GM19043 (cell line): ENCODE measurements around the gene CEP120.
"Not testable (repeated sequence)": the region's sequence is repeated elsewhere in the genome, so short reads cannot be mapped to it uniquely, and the experiment has no call there.

ENCODE experiments used
- ATAC-seq: cut with Tn5 transposase; IDR thresholded peaks from one replicate; pipeline ENCODE4 v1.9.1; 2021; ENCODE audit warnings: low read depth; ENCODE audit not compliant: unreplicated experiment

The CEP120 gene

DNA sequence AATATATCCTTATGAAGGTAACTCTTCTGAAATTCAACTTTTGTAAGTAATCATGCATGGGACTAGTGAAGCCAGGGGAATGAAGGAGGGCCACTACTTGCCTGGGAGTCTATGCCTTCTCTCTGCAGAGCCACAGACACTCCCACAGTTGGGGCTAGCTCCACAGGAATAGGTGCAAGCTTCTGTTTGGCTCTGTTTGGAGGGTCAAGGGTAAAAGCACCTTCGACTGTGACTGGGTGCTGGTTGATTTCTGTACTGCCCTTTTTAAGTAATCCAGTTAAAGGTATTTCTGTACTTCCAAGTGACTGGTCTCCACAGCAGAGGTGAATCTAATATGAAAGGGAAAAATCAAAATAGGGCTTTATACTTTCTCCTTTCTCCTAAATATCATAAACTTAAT is 32.2 kb downstream of the CEP120 start:
- no peak for ATAC-seq

- ATAC-seq: no peak
Measured at GRCh38 chr5:123389794-123390193, 33.4 kb downstream of the CEP120 start.

DNA sequence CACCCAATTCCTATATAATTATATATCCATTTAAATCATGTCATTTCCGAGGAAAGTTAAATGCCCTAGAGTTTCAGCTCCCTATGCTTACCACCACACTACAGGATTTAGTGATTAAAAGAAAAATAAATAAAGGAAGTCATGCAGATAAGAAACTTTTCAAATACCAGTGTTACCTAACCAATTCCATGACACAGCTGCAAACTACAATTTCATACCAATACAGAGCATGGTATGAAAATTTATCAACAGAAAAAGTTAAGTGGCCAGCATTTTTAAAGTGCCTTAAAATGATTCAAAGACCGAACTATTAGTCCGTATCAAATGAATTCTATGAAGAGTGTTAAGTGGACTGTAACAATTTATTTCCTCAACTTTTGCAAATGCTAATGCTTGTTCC is 35.9 kb downstream of the CEP120 start:
- ATAC-seq: no peak

DNA sequence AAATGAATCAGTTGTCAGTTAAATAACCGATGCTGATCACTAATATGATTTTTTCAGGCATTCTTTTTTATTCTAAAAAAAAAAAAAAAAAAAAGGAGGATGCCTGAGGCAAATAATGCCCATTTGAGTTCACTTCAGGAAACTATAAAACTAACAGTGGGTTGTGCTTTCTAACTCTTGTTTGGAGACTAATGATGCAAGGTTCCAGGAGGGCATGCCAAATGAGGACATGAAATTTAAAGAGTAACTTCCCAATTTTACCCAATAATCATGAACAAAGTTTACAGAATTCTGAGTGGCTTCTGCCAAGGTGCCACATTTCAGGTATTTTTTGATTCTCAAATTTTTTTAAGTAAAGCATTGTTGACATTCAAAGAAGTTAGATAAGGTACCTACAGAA is 41.0 kb downstream of the CEP120 start:
- no peak for ATAC-seq

DNA sequence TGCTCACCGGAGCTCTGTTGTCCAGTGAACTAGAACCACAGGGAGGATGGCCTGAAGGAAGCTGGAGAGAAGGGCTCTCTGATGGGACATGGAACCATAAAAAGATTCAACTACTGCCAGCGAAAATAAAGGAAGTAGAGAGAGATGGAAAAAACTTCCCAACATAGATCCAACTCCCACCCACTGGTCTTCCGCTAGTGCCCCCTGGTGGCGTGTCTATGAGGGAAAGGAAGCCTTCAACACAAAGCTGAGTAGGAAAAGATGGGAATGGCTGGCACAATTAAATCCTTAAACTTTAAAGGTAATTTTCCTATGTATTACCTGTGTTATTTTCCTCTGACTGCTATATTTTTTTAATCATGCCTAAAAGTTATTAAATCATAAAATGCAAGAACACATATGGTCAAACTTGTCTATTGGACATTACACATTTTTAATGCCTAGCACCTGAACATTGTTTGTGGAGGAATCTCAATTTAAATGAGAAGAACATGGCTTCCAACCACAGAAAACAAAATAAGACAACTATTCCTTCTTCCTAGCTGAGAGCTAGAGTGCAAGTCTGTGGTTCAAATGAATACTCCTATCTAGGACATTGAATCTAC is 51.5 kb downstream of the CEP120 start:
- no peak for ATAC-seq

GRCh38 chr5:123369371-123369968 is 53.7 kb downstream of the CEP120 start:
- no peak for ATAC-seq

DNA sequence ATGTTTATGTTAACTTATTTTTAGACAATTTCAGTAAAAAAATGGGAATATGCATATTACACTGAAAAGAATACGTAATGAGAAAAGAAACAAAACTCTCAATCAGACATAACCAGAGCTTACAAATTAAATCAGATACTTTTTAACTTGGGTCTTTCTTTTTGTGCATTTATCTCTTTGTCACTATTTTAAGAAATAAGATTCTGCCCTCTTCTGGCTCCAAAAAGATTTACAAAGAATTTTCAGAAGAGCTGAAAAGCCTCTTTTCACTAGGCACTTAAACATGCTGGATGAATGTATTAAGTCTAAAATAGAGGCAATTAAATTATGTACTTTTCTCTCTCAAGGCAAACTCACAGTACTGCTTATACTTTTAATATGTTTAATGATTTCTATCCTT is 55.5 kb downstream of the CEP120 start:
- no peak for ATAC-seq

DNA sequence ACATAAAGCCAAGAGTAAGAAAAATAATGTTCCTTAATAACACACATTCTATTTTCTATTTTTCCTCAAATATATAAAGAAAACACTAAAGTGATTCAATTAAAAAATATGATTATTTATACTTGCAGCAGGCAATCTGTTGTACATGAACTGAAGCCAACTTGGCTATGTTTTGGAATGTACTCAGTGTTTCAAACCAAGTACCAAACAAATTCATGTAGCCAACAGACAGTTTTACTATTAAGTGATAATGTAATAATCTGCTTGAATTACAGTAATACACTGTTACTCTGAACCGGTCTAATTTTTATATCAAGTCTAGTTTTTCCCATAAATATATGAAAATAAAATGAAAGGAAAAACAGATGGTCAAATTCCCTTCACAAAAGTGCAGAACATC is 58.0 kb downstream of the CEP120 start:
- no peak for ATAC-seq

DNA sequence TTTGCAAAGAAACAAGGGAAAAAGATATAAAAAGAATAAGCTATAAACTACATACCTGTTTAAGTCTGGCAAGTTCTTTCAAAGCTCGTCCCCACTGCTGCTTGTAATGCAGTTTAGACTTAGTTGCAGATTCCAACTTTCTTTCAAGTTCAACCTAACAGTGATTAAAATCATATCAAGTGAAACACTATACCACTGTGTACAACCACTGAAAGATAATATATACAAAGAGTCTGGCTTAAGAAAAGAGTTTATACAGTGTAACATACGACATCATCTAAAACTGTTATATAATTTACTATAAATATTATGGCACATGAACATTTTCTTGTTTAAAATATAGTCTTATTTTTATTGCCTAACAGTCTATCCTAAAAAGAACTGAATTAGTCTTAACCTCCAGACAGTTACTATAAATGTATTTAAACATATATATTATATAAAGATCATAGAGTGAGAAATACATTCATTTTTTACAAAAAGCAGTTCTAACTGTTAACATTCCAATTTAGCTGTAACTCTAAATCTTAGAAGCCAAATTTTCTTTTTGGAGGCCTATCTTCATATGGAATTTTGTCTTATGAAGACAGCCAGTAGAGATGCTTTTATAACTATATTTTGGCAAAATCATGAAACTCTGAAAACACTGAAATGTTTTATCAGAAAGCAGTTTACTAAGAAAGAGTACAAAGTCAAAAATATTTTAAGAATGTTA is 58.6 kb downstream of the CEP120 start:
- no peak for ATAC-seq

DNA sequence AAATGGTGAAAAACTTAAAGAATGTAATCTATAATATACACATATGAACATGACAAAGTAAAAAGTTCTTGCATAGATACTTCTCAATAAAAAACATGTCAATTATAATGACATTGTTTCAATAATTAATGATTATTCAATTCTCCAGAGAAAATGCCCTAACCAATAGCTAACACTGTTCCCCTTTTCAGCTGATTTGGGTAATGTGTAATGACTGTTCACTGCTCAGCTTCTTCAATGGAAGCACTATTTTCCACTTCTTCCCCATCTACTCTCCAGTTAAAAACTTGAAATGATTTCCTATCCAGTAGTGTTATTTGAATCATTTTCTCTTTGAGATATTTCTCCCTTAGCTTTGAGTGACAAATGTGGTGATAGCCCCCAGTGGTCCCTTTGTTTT is 62.3 kb downstream of the CEP120 start:
- ATAC-seq: no peak

- ATAC-seq: no peak
Measured at GRCh38 chr5:123360201-123360571, 63.0 kb downstream of the CEP120 start.

GRCh38 chr5:123359454-123360200 is 63.6 kb downstream of the CEP120 start:
- no peak for ATAC-seq

DNA sequence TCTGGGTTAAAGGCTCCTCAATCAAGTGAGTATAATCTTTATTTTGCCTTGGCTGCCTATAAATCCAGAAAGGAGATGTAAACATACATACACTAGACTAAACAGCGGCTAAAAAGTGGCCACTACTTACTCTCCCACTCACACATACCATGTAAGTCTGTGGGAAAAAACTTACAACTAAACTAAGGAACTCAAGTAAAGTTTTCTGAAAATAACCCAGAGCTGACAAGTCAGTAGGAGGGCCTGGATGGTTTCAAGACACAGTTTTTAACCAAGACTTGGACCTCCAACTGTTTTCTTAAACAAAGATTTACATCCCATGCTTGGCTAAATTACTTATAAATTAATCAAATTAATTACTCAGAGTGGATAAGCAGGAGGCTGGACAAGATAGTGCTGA is 64.5 kb downstream of the CEP120 start:
- no peak for ATAC-seq

DNA sequence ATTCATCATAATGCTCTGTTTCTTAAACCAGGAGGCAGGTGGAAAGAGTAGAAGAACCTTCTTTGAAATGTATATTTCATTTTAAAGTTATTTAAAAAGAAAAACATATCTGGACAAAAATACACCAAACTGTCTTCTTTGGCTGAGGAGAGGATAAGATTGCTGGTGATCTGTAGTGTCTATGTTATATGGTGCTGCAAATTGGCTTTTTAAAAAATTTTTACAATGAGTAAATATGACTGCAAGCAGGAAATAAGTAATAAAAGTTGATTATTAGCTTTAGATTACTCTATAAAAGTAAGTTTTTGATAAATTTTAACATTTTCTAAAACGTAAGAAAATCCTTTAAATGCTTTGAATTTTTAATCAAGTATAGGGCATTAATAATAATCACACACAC is 64.9 kb downstream of the CEP120 start:
- no peak for ATAC-seq

GRCh38 chr5:123351820-123352219 is 71.4 kb downstream of the CEP120 start:
- no peak for ATAC-seq

DNA sequence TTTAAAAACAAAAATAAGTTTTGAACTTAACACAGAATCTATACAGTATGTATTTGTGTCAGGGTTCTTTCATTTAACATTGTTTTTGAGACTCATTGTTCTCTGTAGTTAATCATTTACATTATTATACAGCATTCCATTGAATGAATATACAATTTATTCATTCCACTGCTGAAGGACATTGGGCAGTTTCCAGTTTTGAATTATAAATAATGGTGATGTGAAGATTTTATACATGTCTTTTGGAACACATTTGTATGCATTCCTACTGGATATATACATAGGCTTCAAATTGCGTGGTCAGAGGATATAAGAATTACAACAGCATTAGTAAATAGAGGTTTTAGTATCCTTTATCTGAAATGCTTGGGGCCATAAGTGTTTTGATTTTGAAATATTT is 72.0 kb downstream of the CEP120 start:
- ATAC-seq: no peak

DNA sequence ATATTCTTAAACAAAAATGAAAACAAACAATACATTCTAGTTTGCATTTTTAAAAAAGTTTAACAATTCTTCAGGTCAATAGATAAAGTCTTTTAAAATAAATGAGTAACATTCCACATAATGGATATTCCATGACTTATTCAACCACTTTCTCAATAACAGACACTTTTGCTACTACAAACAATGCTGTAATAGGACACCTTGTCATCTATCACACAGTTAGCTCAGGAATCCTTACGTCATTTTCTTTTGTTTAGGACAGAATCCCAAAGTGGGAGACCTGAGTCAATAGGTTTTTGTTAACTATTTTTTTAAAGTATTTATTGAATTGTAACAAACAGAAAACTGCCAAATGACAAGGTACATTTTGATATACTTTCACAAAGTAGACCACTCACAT is 72.5 kb downstream of the CEP120 start:
- no peak for ATAC-seq

DNA sequence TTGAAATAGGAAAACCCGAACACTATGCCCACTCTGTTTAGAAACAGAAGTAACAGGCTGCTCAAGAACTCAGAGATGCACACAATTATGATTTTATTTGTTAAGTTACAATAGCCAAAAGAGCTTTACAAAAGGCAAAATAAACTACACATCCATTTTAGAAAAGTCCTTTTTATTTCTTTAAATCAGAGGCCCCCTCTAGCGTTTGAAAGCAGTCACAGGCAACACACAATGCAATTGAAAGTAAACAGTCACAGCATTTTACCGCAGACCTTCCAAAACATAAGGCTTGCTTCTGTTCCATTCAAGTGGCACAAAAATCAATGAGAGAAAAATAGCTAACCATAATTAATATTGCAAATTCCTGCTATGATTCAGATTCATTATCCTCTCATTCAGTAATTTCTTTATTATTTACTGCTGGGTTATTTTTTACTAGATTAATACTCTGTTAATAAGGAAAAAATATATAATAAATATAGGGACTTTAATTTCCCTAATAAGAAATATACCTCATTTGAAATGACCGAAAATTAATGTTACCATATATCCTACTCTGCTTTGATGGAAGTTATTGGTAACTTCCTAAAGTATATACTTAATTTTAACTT is 78.3 kb downstream of the CEP120 start:
- no peak for ATAC-seq

DNA sequence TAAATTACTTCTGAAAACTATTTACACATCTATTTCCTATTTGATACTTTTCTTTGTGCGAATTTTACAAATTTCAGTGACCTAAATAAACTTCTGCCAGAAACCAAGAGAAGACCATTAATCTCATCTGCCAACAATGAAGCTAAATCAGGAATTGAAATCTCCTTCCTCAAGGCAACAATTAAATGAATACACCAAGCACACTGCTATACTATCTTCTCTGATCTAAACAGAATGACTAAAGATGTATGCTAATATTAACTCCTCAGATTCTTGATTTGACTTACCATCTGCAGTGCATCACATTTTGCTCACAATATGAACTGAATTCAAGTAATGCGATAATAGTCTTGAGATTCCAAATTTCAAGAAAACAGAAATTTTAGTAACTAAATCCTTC is 82.3 kb downstream of the CEP120 start:
- ATAC-seq: no peak

- ATAC-seq: not testable (repeated sequence)
Measured at GRCh38 chr5:123308377-123308776, 114.8 kb downstream of the CEP120 start.

DNA sequence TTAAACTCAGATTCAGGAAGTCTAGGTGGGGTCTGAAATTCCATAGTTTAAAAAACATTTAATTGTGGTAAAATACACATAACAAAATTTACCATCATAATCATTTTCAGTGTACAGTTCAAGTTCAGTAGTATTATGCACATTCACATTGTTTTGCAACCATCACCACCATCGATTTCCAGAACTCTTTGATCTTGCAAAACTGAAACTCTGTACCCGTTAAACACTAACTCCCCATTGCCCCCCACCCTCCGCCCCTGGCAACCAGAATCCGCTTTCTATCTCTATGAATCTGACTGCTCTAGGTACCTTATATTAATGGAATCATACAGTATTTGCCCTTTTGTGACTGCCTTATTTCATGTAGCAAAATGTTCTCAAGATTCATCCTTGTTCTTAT is 117.5 kb downstream of the CEP120 start:
- no peak for ATAC-seq
